Stimulated activated CD8-positive, alpha-beta memory T cell treated with anti-CD3 and anti-CD28 coated beads, Interleukin-4, amount 100 ng/mL, for 4 hours (primary cell): ENCODE results near the gene IFT52.
"Not testable (repeated sequence)": the region's sequence is repeated elsewhere in the genome, so short reads cannot be mapped to it uniquely, and the experiment has no call there.

Source experiments
- DNase-seq, 2 donors: peaks; one replicate each; pipeline ENCODE4 v3.0.0-alpha.2; 2020; ENCODE audit warnings: low read depth in 2 of 2, low spot score in 1 of 2

IFT52 gene

GRCh38 chr20:43642548-43642947, 51.8 kb downstream of the IFT52 start:
- no peak for DNase-seq

GRCh38 chr20:43650997-43651525, 60.3 kb downstream of the IFT52 start:
- no peak for DNase-seq

GRCh38 chr20:43651650-43652184, 61.0 kb downstream of the IFT52 start:
- not testable (repeated sequence) for DNase-seq

- DNase-seq, result no peak
Observed at GRCh38 chr20:43653966-43654365, 63.2 kb downstream of the IFT52 start.

GRCh38 chr20:43655176-43655575, 64.4 kb downstream of the IFT52 start:
- DNase-seq, result not testable (repeated sequence)

GRCh38 chr20:43655937-43656336, 65.2 kb downstream of the IFT52 start:
- no peak for DNase-seq

GRCh38 chr20:43658069-43658722, 67.5 kb downstream of the IFT52 start:
- no peak for DNase-seq

GRCh38 chr20:43658723-43659419, 68.1 kb downstream of the IFT52 start:
- DNase-seq, result no peak

- DNase-seq, result no peak
Observed at GRCh38 chr20:43662943-43663655, 72.4 kb downstream of the IFT52 start.

- no peak for DNase-seq
Observed at GRCh38 chr20:43665466-43666176, 74.9 kb downstream of the IFT52 start.

- peak; percentile 13 to 30 for DNase-seq
Observed at GRCh38 chr20:43666376-43667328, 75.9 kb downstream of the IFT52 start, which contains the start of gene MYBL2. Gene MYBL2, plus strand, starts transcription at chr20:43667114. Its CDS starts 170 bp downstream, at chr20:43667284.

- DNase-seq, result no peak
Observed at GRCh38 chr20:43667341-43668132, 76.8 kb downstream of the IFT52 start.

GRCh38 chr20:43669332-43669731, 78.6 kb downstream of the IFT52 start:
- DNase-seq, result no peak

- no peak for DNase-seq
Observed at GRCh38 chr20:43670423-43670822, 79.7 kb downstream of the IFT52 start.

GRCh38 chr20:43676368-43676767, 85.6 kb downstream of the IFT52 start:
- no peak for DNase-seq

- DNase-seq, result no peak
Observed at GRCh38 chr20:43680981-43681380, 90.2 kb downstream of the IFT52 start.

GRCh38 chr20:43681468-43681942, 90.8 kb downstream of the IFT52 start:
- no peak for DNase-seq

GRCh38 chr20:43681991-43682410, 91.3 kb downstream of the IFT52 start:
- DNase-seq, result no peak

GRCh38 chr20:43682446-43682845, 91.7 kb downstream of the IFT52 start:
- DNase-seq, result no peak
